ENCODE results near the gene PTGR3.

GRCh38 chr18:75159238-75159518 lies 49.8 kb downstream of the PTGR3 start:
- TF ChIP-seq CTCF (conservative IDR thresholded peaks at IDR 0.05; ENCODE audit: low read length) (no peak), EZH2phosphoT487 (IDR thresholded peaks at IDR 0.05; ENCODE audit: borderline replicate concordance, low read depth, low read length) (no peak)

All from OCI-LY7 (cell line).